ENCODE measurements around the gene EHMT2.
A peak's percentile ranks its signal among the peaks of the same experiment; 100 is the strongest.

Gene EHMT2

GRCh38 chr6:31886541-31886991 lies 10.9 kb downstream of the EHMT2 start:
- no peak overlapping the region for H3K27ac ChIP-seq
- TF ChIP-seq CTCF (conservative IDR thresholded peaks at IDR 0.05): no peak

GRCh38 chr6:31884528-31885035 lies 12.9 kb downstream of the EHMT2 start:
- H3K27ac ChIP-seq: no peak overlapping the region
- no peak for TF ChIP-seq CTCF (conservative IDR thresholded peaks at IDR 0.05)

- TF ChIP-seq CTCF (conservative IDR thresholded peaks at IDR 0.05): no peak
- H3K27ac ChIP-seq: no peak overlapping the region
These were observed 13.8 kb downstream of the EHMT2 start for GRCh38 chr6:31883676-31884075.

GRCh38 chr6:31882344-31882743 lies 15.2 kb downstream of the EHMT2 start:
- H3K27ac ChIP-seq: no peak overlapping the region
- TF ChIP-seq CTCF (conservative IDR thresholded peaks at IDR 0.05): no peak

DNA sequence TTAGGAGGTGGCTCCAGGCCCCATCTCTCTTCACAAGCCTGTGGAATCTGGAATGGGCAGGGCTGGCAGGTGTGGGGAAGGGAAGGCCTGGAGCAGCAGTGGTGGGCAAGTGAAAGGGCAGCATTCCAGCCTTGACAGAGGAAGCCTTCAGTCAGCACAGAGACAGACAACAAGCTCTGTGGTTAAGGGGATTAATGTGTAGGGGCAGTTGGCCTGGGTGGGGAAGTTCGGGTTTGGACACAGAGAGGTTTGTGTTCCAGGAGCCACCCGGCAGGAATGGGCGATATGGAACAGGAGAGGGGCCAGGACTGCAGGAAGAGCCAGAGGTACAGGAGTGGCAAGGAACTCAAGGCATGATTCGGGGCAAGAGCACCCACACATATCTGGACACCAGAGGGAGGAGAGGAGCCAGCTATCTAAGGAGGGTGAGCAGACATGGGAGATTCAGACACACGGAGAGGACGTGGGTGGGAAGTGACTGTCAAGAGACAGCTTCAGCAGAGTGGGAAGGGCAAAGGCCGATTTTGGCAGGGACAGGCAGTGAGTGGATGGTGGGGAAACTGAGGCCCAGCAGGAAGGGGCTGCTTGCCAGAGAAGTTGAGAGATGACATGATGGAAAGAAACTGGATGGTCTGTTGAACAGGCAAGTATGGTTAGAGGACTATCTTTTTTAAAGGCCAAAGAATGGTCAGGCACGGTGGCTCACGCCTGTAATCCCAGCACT lies 16.2 kb downstream of the EHMT2 start:
- no peak for TF ChIP-seq CTCF (conservative IDR thresholded peaks at IDR 0.05)
- peak overlapping the region; percentile 5; the same call in 1 of the 2 replicates for H3K27ac ChIP-seq

- no peak for TF ChIP-seq CTCF (conservative IDR thresholded peaks at IDR 0.05)
- H3K27ac ChIP-seq: peak overlapping the region; percentile 5; the same call in 1 of the 2 replicates
These were observed 16.9 kb downstream of the EHMT2 start for GRCh38 chr6:31880616-31881015.

DNA sequence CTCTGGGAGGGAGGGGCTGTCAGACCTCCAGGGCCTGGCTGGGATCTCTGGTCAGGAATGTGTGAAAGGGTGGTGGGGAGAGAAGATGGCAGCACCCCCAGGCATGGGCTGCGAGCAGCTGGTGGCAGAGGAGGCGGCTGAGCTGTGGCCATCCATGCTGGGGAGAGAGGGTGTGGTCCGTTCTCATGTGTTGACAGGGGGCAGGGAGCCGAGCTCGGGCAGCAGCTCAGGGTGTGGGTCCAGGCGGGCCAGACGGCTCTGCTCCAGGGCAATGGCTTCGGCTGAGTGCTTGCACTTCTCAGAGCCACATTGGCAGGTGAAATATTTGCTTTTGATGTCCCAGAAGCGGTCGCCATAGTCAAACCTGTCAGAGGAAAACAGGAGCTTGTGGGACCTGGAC lies 17.6 kb downstream of the EHMT2 start:
- no peak for TF ChIP-seq CTCF (conservative IDR thresholded peaks at IDR 0.05)
- H3K27ac ChIP-seq: peak overlapping the region; percentile 99; the same call in 1 of the 2 replicates
